IPS-NIHi7 (cell line): ENCODE data around the gene MPP2.
"Not testable (repeated sequence)": the region's sequence is repeated elsewhere in the genome, so short reads cannot be mapped to it uniquely, and the experiment has no call there.

Source experiments
- DNase-seq: peaks from one replicate; pipeline ENCODE4 v3.0.0; 2012; ENCODE audit warnings: mixed read lengths; ENCODE audit errors: extremely low spot score

Gene MPP2

GRCh38 chr17:43875476-43876147 is 31.7 kb downstream of the MPP2 start:
- no peak for DNase-seq

- no peak for DNase-seq
These were observed 33.0 kb downstream of the MPP2 start for GRCh38 chr17:43874293-43874692.

- no peak for DNase-seq
These were observed 33.5 kb downstream of the MPP2 start for GRCh38 chr17:43873815-43874214.

- no peak for DNase-seq
These were observed 34.2 kb downstream of the MPP2 start for GRCh38 chr17:43873091-43873490.

GRCh38 chr17:43871946-43872690 is 35.2 kb downstream of the MPP2 start:
- DNase-seq, result no peak

GRCh38 chr17:43869031-43869430 is 38.3 kb downstream of the MPP2 start:
- DNase-seq, result not testable (repeated sequence)

- no peak for DNase-seq
These were observed 38.9 kb downstream of the MPP2 start for GRCh38 chr17:43868226-43868994.

GRCh38 chr17:43864161-43864984 is 43.0 kb downstream of the MPP2 start:
- DNase-seq, result no peak

- no peak for DNase-seq
These were observed 45.4 kb downstream of the MPP2 start for GRCh38 chr17:43861960-43862359.

GRCh38 chr17:43860927-43861622 is 46.3 kb downstream of the MPP2 start:
- DNase-seq, result no peak

- no peak for DNase-seq
These were observed 47.1 kb downstream of the MPP2 start for GRCh38 chr17:43860077-43860725.

- no peak for DNase-seq
These were observed 49.3 kb downstream of the MPP2 start for GRCh38 chr17:43857957-43858600.

- no peak for DNase-seq
These were observed 50.2 kb downstream of the MPP2 start for GRCh38 chr17:43857141-43857540.

GRCh38 chr17:43856141-43856540 is 51.2 kb downstream of the MPP2 start:
- DNase-seq, result no peak

- DNase-seq, result no peak
These were observed 52.3 kb downstream of the MPP2 start for GRCh38 chr17:43855061-43855460.

- no peak for DNase-seq
These were observed 52.8 kb downstream of the MPP2 start for GRCh38 chr17:43854498-43854897.

- no peak for DNase-seq
These were observed 53.8 kb downstream of the MPP2 start for GRCh38 chr17:43853546-43853945.

- DNase-seq, result no peak
These were observed 54.8 kb downstream of the MPP2 start for GRCh38 chr17:43852571-43852970.

- no peak for DNase-seq
These were observed 58.2 kb downstream of the MPP2 start for GRCh38 chr17:43849116-43849515.

- DNase-seq, result no peak
These were observed 58.7 kb downstream of the MPP2 start for GRCh38 chr17:43848601-43849000.
